ENCODE data around the gene GJB5.

GJB5 gene

GRCh38 chr1:34761176-34761761 lies 6.4 kb downstream of the GJB5 start:
- no peak for DNase-seq (ENCODE audit: low read depth)
- H3K4me3 ChIP-seq (ENCODE audit: low read depth, low read length), result no peak overlapping the region
- TF ChIP-seq MYC (IDR thresholded peaks at IDR 0.05; ENCODE audit: low read depth, low read length), result no peak
- no peak for TF ChIP-seq POLR2A (IDR thresholded peaks at IDR 0.05; ENCODE audit: extremely low read depth, insufficient read length)
- no peak for TF ChIP-seq MAX (IDR thresholded peaks at IDR 0.05; ENCODE audit: low read depth, low read length)
- TF ChIP-seq CTCF (IDR thresholded peaks at IDR 0.05; ENCODE audit: low read depth, low read length), result no peak

DNA sequence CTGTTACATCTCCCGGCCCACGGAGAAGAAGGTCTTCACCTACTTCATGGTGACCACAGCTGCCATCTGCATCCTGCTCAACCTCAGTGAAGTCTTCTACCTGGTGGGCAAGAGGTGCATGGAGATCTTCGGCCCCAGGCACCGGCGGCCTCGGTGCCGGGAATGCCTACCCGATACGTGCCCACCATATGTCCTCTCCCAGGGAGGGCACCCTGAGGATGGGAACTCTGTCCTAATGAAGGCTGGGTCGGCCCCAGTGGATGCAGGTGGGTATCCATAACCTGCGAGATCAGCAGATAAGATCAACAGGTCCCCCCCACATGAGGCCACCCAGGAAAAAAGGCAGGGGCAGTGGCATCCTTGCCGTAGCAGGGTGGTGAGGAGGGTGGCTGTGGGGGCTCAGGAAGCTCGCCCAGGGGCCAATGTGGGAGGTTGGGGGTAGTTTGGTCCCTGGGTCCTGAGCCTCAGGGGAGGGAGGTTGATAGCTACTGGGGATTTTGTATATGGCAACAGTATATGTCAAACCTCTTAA lies 7.0 kb downstream of the GJB5 start:
- TF ChIP-seq POLR2A (IDR thresholded peaks at IDR 0.05; ENCODE audit: extremely low read depth, insufficient read length), result no peak
- TF ChIP-seq CTCF (IDR thresholded peaks at IDR 0.05; ENCODE audit: low read depth, low read length), result no peak
- no peak for TF ChIP-seq MYC (IDR thresholded peaks at IDR 0.05; ENCODE audit: low read depth, low read length)
- TF ChIP-seq MAX (IDR thresholded peaks at IDR 0.05; ENCODE audit: low read depth, low read length), result no peak
- DNase-seq (ENCODE audit: low read depth), result no peak
- H3K4me3 ChIP-seq (ENCODE audit: low read depth, low read length), result no peak overlapping the region

GRCh38 chr1:34762474-34763141 lies 7.8 kb downstream of the GJB5 start:
- H3K4me3 ChIP-seq (ENCODE audit: low read depth, low read length), result no peak overlapping the region
- TF ChIP-seq POLR2A (IDR thresholded peaks at IDR 0.05; ENCODE audit: extremely low read depth, insufficient read length), result no peak
- TF ChIP-seq CTCF (IDR thresholded peaks at IDR 0.05; ENCODE audit: low read depth, low read length), result no peak
- no peak for TF ChIP-seq MYC (IDR thresholded peaks at IDR 0.05; ENCODE audit: low read depth, low read length)
- TF ChIP-seq MAX (IDR thresholded peaks at IDR 0.05; ENCODE audit: low read depth, low read length), result no peak
- DNase-seq (ENCODE audit: low read depth), result no peak

DNA sequence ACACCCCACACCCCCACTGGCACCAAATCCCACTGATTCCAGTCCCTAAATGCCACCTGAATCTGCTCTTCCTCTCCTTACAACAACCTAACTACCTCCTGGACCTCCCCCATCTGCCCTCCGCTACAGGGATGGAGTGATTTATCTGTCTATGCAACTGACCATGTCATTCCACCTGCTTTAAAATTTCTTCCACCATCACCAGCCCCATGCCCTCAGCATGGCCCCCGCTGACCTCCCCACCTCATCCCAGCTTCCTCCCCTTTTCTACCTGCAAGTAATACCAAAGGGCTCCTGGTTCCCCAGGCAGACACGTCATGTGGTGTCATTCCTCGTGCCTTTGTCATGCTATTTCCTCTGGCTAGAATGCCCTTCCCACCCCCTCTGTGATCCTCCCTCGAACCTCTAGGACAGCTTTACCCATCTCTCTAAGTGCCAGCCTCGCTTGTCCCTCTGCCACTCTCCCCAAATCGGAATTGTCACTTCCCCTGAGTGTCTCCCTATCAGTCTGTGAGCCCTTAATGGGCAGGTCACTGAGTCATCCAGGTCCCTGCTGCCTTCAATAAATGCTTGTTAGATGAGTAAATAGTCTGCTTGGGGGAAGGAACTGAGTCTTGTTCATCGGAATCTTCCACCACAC lies 8.4 kb downstream of the GJB5 start:
- no peak for DNase-seq (ENCODE audit: low read depth)
- H3K4me3 ChIP-seq (ENCODE audit: low read depth, low read length), result no peak overlapping the region

More for the DNA sequence above, 8.4 kb downstream of the GJB5 start:
- TF ChIP-seq CTCF (IDR thresholded peaks at IDR 0.05; ENCODE audit: low read depth, low read length), result no peak
- no peak for TF ChIP-seq POLR2A (IDR thresholded peaks at IDR 0.05; ENCODE audit: extremely low read depth, insufficient read length)
- no peak for TF ChIP-seq MYC (IDR thresholded peaks at IDR 0.05; ENCODE audit: low read depth, low read length)
- no peak for TF ChIP-seq MAX (IDR thresholded peaks at IDR 0.05; ENCODE audit: low read depth, low read length)

Measured in NB4 (cell line).